Esophagus muscularis mucosa (tissue), 4 donors: Measurements from ENCODE around the gene HOPX. TPM values are rescaled to one million over a fixed set of nuclear protein-coding genes. Genes with fewer than 3 reads are reported as not detected.
"Not testable (repeated sequence)": the region's sequence is repeated elsewhere in the genome, so short reads cannot be mapped to it uniquely, and the experiment has no call there.

Source experiments
- DNase-seq: peaks from one replicate; pipeline ENCODE4 v3.0.0-alpha.2; 2017; ENCODE audit errors: extremely low spot score
- H3K27ac ChIP-seq, 4 donors: fragments of 200-600 bp; sonication (generic); replicated peaks in 1 of 4; 1 replicate in 3 of 4; 2 replicates in 1 of 4; pipeline ENCODE4 v1.5.1; 2016 to 2019; ENCODE audit warnings: mild to moderate bottlenecking in 1 of 4
- H3K27me3 ChIP-seq, 4 donors: fragments of 200-600 bp; sonication (generic); one replicate each; pipeline versions ENCODE4 v1.5.1 to v1.6.0; 2016 to 2019
- H3K36me3 ChIP-seq, 4 donors: fragments of 200-600 bp; sonication (generic); one replicate each; pipeline ENCODE4 v1.5.1; 2016 to 2019
- H3K4me1 ChIP-seq, 4 donors: fragments of 200-600 bp; sonication (generic); one replicate each; pipeline ENCODE4 v1.5.1; 2016 to 2019
- H3K4me3 ChIP-seq, 4 donors: fragments of 200-600 bp; sonication (generic); 1 replicate in 2 of 4; 2 replicates in 2 of 4; pipeline ENCODE4 v1.5.1; 2016 to 2019; ENCODE audit warnings: mild to moderate bottlenecking in 4 of 4, moderate library complexity in 1 of 4
- H3K9me3 ChIP-seq, 4 donors: fragments of 200-600 bp; sonication (generic); 1 replicate in 3 of 4; 2 replicates in 1 of 4; pipeline ENCODE4 v1.5.1; 2016 to 2019
- CTCF ChIP-seq, 3 experiments: fragments of 200-600 bp in 2 of 3; fragments of 450-650 bp in 1 of 3; sonication (generic) in 2 of 3; IDR thresholded peaks; one replicate each; pipeline ENCODE4 v1.5.1; 2017 to 2019; ENCODE audit warnings: antibody characterized with exemption in 3 of 3, mild to moderate bottlenecking in 2 of 3, moderate library complexity in 1 of 3
- EP300 ChIP-seq: sonication (generic); formaldehyde crosslinking; IDR thresholded peaks from one replicate; pipeline ENCODE4 v1.6.1; 2017; ENCODE audit warnings: antibody characterized with exemption
- POLR2A ChIP-seq: fragments of 450-650 bp; IDR thresholded peaks from one replicate; pipeline ENCODE4 v1.6.1; 2017; ENCODE audit warnings: antibody characterized with exemption, moderate library complexity, mild to moderate bottlenecking, low read depth
- POLR2AphosphoS5 ChIP-seq, 2 donors: sonication (generic); formaldehyde crosslinking; IDR thresholded peaks; one replicate each; pipeline ENCODE4 v1.6.1; 2017; ENCODE audit warnings: antibody characterized with exemption in 2 of 2
- WGBS: methylation state at CpG from one replicate; pipeline ENCODE4 v1.1.5; 2018; 5-methylcytosine and 5-hydroxymethylcytosine counted together
- intact Hi-C: fragments of 100-400 bp; cut with DNase I; formaldehyde crosslinking; loops from one replicate; pipeline ENCODE4 v1.15.1; 2023
- total RNA-seq, 4 donors: library from RNA; depleted of rRNA; stranded (reverse); fragments of >200 nt; gene quantifications; one replicate each; pipeline versions ENCODE4 v1.1.0 to v1.2.1, GENCODE V29; 2016

The HOPX gene
- 10 to 100 TPM in 1 of 4 donors, 1 to 10 TPM in 3; 5.1 to 11.9 (median 7.5) TPM for total RNA-seq

- 51% methylated on average over 18 of the region's 18 CpGs for WGBS
Observed at GRCh38 chr4:56681158-56681852, at the start of gene HOPX. Gene HOPX, minus strand, starts transcription at chr4:56681296. Its CDS starts 23,480 bp downstream, at chr4:56657816.

GRCh38 chr4:56730097-56730496 lies 49.0 kb upstream of the HOPX start:
- intact Hi-C loops, result no loop called here
- no peak overlapping the region for H3K27ac ChIP-seq
- TF ChIP-seq CTCF (IDR thresholded peaks at IDR 0.05), result no peak
- peaks cover 3 to 18% (median 10%) of the 10 kb centered on the region in 4 donors for H3K4me1 ChIP-seq
- H3K27me3 ChIP-seq, result no peaks in the 10 kb centered on the region
- 91% methylated on average over 5 of the region's 5 CpGs for WGBS
- H3K9me3 ChIP-seq, result no peaks in the 10 kb centered on the region
- no peak for DNase-seq
- H3K36me3 ChIP-seq, result no peaks in the 10 kb centered on the region
- H3K4me3 ChIP-seq, result no peak overlapping the region

More at GRCh38 chr4:56681158-56681852, at the start of gene HOPX:
- Histone ChIP-seq H3K27me3 (peaks cover 0 to 17% (median 0%) of the 10 kb centered on the region in 4 donors), H3K27ac (no peak within 1 kb of the TSS), H3K9me3 (no peaks in the 10 kb centered on the region), H3K4me3 (peak within 1 kb of the TSS in 1 of 4 donors; percentile 11), H3K36me3 (no peaks in the 10 kb centered on the region), H3K4me1 (peaks cover 0 to 13% (median 9%) of the 10 kb centered on the region in 4 donors)
- intact Hi-C loops, result no loop called here
- no peak for TF ChIP-seq CTCF (IDR thresholded peaks at IDR 0.05)
- no peak for TF ChIP-seq POLR2AphosphoS5 (IDR thresholded peaks at IDR 0.05)
- no peak for TF ChIP-seq EP300
- TF ChIP-seq POLR2A, result no peak
- DNase-seq, result no peak

- intact Hi-C loops, result no loop called here
- Histone ChIP-seq H3K4me3 (no peak overlapping the region), H3K36me3 (no peaks in the 10 kb centered on the region), H3K27me3 (no peaks in the 10 kb centered on the region), H3K9me3 (no peaks in the 10 kb centered on the region), H3K4me1 (peaks cover 3 to 18% (median 10%) of the 10 kb centered on the region in 4 donors), H3K27ac (peak overlapping the region; percentile 59 to 72 (median 66))
- no peak for DNase-seq
- 38% methylated on average over 4 of the region's 4 CpGs for WGBS
- TF ChIP-seq POLR2AphosphoS5 (IDR thresholded peaks at IDR 0.05) (peak; percentile 82 to 89), CTCF (IDR thresholded peaks at IDR 0.05) (no peak), POLR2A (no peak), EP300 (peak; percentile 81)
Observed at GRCh38 chr4:56728512-56728911, 47.4 kb upstream of the HOPX start.

- TF ChIP-seq POLR2A (no peak), POLR2AphosphoS5 (IDR thresholded peaks at IDR 0.05) (no peak), CTCF (IDR thresholded peaks at IDR 0.05) (no peak), EP300 (no peak)
- H3K4me3 ChIP-seq, result no peak overlapping the region
- H3K36me3 ChIP-seq, result no peaks in the 10 kb centered on the region
- WGBS, result 73% methylated on average over 4 of the region's 4 CpGs
- DNase-seq, result no peak
- peaks cover 3 to 18% (median 10%) of the 10 kb centered on the region in 4 donors for H3K4me1 ChIP-seq
- no peak overlapping the region for H3K27ac ChIP-seq
- intact Hi-C loops, result no loop called here
- no peaks in the 10 kb centered on the region for H3K27me3 ChIP-seq
- H3K9me3 ChIP-seq, result no peaks in the 10 kb centered on the region
Observed at GRCh38 chr4:56727150-56727549, 46.1 kb upstream of the HOPX start.

GRCh38 chr4:56726593-56726992 lies 45.5 kb upstream of the HOPX start:
- intact Hi-C loops, H3K36me3 ChIP-seq, DNase-seq, H3K27ac ChIP-seq, H3K9me3 ChIP-seq, H3K27me3 ChIP-seq, H3K4me3 ChIP-seq: not testable (repeated sequence)
- WGBS, result 95% methylated on average over 1 of the region's 1 CpG
- peaks cover 3 to 18% (median 10%) of the 10 kb centered on the region in 4 donors for H3K4me1 ChIP-seq
